GM23338 (cell line): ENCODE results near the gene IQSEC2.

Experiments
- CREB1 ChIP-seq: fragments of 250-450 bp; sonication (Bioruptor Pico); IDR thresholded peaks from 2 replicates; pipeline ENCODE4 v1.5.0; 2020; ENCODE audit warnings: low read depth, mild to moderate bottlenecking, moderate library complexity
- ETS1 ChIP-seq: IDR thresholded peaks from 2 replicates; pipeline ENCODE4 v1.6.1; 2016; ENCODE audit warnings: antibody characterized with exemption
- EZH2 ChIP-seq: fragments of 200-600 bp; sonication (generic); IDR thresholded peaks from one replicate; pipeline ENCODE4 v1.8.0; 2017; ENCODE audit warnings: antibody characterized with exemption, mild to moderate bottlenecking, low read depth; ENCODE audit not compliant: unreplicated experiment
- EZH2phosphoT487 ChIP-seq: fragments of 200-600 bp; sonication (generic); IDR thresholded peaks from one replicate; pipeline ENCODE4 v1.8.1; 2018; ENCODE audit warnings: antibody characterized with exemption; ENCODE audit not compliant: unreplicated experiment
- JUNB ChIP-seq: IDR thresholded peaks from one replicate; pipeline ENCODE4 v1.6.1; 2016; ENCODE audit warnings: antibody characterized with exemption; ENCODE audit not compliant: unreplicated experiment
- NANOG ChIP-seq: IDR thresholded peaks from 2 replicates; pipeline ENCODE4 v1.6.1; 2016; ENCODE audit warnings: antibody characterized with exemption, borderline replicate concordance
- POLR2AphosphoS5 ChIP-seq: IDR thresholded peaks from 2 replicates; pipeline ENCODE4 v1.6.1; 2016; ENCODE audit warnings: antibody characterized with exemption, low read depth
- REST ChIP-seq: IDR thresholded peaks from one replicate; pipeline ENCODE4 v1.6.1; 2018; ENCODE audit warnings: antibody characterized with exemption; ENCODE audit not compliant: unreplicated experiment
- STAT1 ChIP-seq: IDR thresholded peaks from one replicate; pipeline ENCODE4 v1.6.1; 2016; ENCODE audit warnings: antibody characterized with exemption; ENCODE audit not compliant: unreplicated experiment
- ZNF114 ChIP-seq: fragments of 250-450 bp; sonication (Bioruptor Pico); IDR thresholded peaks from 2 replicates; pipeline ENCODE4 v1.5.0; 2020; ENCODE audit warnings: mild to moderate bottlenecking, moderate library complexity
- ZNF331 ChIP-seq: fragments of 250-450 bp; sonication (Bioruptor Pico); IDR thresholded peaks from 2 replicates; pipeline ENCODE4 v1.5.0; 2020; ENCODE audit warnings: low read depth, mild to moderate bottlenecking, moderate library complexity
- TF ChIP-seq, protein P1 (sequence below), 2 experiments: fragments of 200-600 bp in 1 of 2; sonication (generic) in 1 of 2; conservative IDR thresholded peaks; 2 replicates each; pipeline versions ENCODE4 v1.5.1 to v1.6.1; 2016 to 2017; ENCODE audit warnings: antibody characterized with exemption in 2 of 2, low read depth in 2 of 2, mild to moderate bottlenecking in 2 of 2, moderate library complexity in 1 of 2

GRCh38 chrX:53265771-53266574 is 15.4 kb downstream of the IQSEC2 start:
- TF ChIP-seq, protein P1, sequence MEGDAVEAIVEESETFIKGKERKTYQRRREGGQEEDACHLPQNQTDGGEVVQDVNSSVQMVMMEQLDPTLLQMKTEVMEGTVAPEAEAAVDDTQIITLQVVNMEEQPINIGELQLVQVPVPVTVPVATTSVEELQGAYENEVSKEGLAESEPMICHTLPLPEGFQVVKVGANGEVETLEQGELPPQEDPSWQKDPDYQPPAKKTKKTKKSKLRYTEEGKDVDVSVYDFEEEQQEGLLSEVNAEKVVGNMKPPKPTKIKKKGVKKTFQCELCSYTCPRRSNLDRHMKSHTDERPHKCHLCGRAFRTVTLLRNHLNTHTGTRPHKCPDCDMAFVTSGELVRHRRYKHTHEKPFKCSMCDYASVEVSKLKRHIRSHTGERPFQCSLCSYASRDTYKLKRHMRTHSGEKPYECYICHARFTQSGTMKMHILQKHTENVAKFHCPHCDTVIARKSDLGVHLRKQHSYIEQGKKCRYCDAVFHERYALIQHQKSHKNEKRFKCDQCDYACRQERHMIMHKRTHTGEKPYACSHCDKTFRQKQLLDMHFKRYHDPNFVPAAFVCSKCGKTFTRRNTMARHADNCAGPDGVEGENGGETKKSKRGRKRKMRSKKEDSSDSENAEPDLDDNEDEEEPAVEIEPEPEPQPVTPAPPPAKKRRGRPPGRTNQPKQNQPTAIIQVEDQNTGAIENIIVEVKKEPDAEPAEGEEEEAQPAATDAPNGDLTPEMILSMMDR (conservative IDR thresholded peaks at IDR 0.05; ENCODE audit: low read depth in 2 of 2): no peak
- no peak for TF ChIP-seq REST
- no peak for TF ChIP-seq EZH2
- no peak for TF ChIP-seq POLR2AphosphoS5
- TF ChIP-seq CREB1 (CRISPR knock-in tag): no peak
- no peak for TF ChIP-seq NANOG
- no peak for TF ChIP-seq EZH2phosphoT487
- no peak for TF ChIP-seq ETS1
- no peak for TF ChIP-seq JUNB
- no peak for TF ChIP-seq ZNF114
- no peak for TF ChIP-seq ZNF331 (CRISPR knock-in tag)
- TF ChIP-seq STAT1: no peak
